ENCODE measurements around the gene MPO.
A peak's percentile ranks its signal among the peaks of the same experiment; 100 is the strongest.

The MPO gene

GRCh38 chr17:58307468-58308172, 26.9 kb upstream of the MPO start:
- Histone ChIP-seq H3K18ac (ENCODE audit: low read length) (peak overlapping the region; percentile 48), H4K8ac (ENCODE audit: low read depth, low read length) (peak overlapping the region; percentile 96), H2AFZ (ENCODE audit: low read length) (no peak overlapping the region), H2BK5ac (ENCODE audit: low read length) (peak overlapping the region; percentile 13), H3K4me1 (ENCODE audit: control insufficient read depth in 2 of 2, insufficient read depth in 1 of 2, low read depth in 1 of 2, low read length in 2 of 2) (peaks cover 0 to 11% of the 10 kb centered on the region in 2 donors), H2AK5ac (ENCODE audit: low read depth, low read length) (no peak overlapping the region), H2BK12ac (ENCODE audit: low read length) (peak overlapping the region; percentile 58), H2BK15ac (ENCODE audit: low read length) (peak overlapping the region; percentile 75), H4K91ac (ENCODE audit: low read depth, low read length, poor library complexity) (no peak overlapping the region), H3K27me3 (ENCODE audit: control insufficient read depth in 3 of 3, insufficient read depth in 3 of 3, low read depth in 1 of 3, low read length in 3 of 3) (peaks cover 0 to 23% (median 0%) of the 10 kb centered on the region in 3 experiments), H3K27ac (replicated peaks; ENCODE audit: low read length) (no peak overlapping the region), H3K4me2 (ENCODE audit: insufficient read depth, low read length, poor library complexity, severe bottlenecking) (peak overlapping the region; percentile 11), H3K14ac (ENCODE audit: low read length) (peak overlapping the region; percentile 56), H3K23ac (ENCODE audit: low read depth, low read length, poor library complexity) (peak overlapping the region; percentile 73), H3K4ac (ENCODE audit: low read length) (no peak overlapping the region), H3K36me3 (replicated peaks in 1 of 2; ENCODE audit: control insufficient read depth in 2 of 2, insufficient read depth in 2 of 2, low read length in 2 of 2) (peaks cover 0 to 6% of the 10 kb centered on the region in 2 donors), H2BK120ac (ENCODE audit: low read depth, low read length) (no peak overlapping the region), H3K4me3 (ENCODE audit: low read length in 2 of 2) (peak overlapping the region in 1 of 2 donors; percentile 6), H3K9me3 (replicated peaks in 1 of 2; ENCODE audit: control insufficient read depth in 2 of 2, insufficient read depth in 1 of 2, low read depth in 1 of 2, low read length in 2 of 2) (no peaks in the 10 kb centered on the region), H3K79me1 (ENCODE audit: low read depth, low read length) (peaks cover 3% of the 10 kb centered on the region), H3K9ac (ENCODE audit: low read depth, low read length, poor library complexity) (peak overlapping the region; percentile 66)
- no CpG with 5 or more reads among the region's 20 CpGs for WGBS, 2 donors (ENCODE audit: extremely low coverage in 2 of 2, insufficient read length in 2 of 2, insufficient replicate concordance in 1 of 2)
- no peak for DNase-seq (ENCODE audit: low spot score)

- no peak overlapping the region for H2AFZ ChIP-seq (ENCODE audit: low read length)
- H4K91ac ChIP-seq (ENCODE audit: low read depth, low read length, poor library complexity) = no peak overlapping the region
- H3K4me1 ChIP-seq (ENCODE audit: control insufficient read depth in 2 of 2, insufficient read depth in 1 of 2, low read depth in 1 of 2, low read length in 2 of 2) = peaks cover 0 to 11% of the 10 kb centered on the region in 2 donors
- H3K4me2 ChIP-seq (ENCODE audit: insufficient read depth, low read length, poor library complexity, severe bottlenecking) = no peak overlapping the region
- DNase-seq (ENCODE audit: low spot score) = no peak
- no peak overlapping the region for H2BK5ac ChIP-seq (ENCODE audit: low read length)
- no peak overlapping the region for H2BK12ac ChIP-seq (ENCODE audit: low read length)
- no peak overlapping the region for H2BK120ac ChIP-seq (ENCODE audit: low read depth, low read length)
- peaks cover 0 to 23% (median 0%) of the 10 kb centered on the region in 3 experiments for H3K27me3 ChIP-seq (ENCODE audit: control insufficient read depth in 3 of 3, insufficient read depth in 3 of 3, low read depth in 1 of 3, low read length in 3 of 3)
- no CpG with 5 or more reads among the region's 19 CpGs for WGBS, 2 donors (ENCODE audit: extremely low coverage in 2 of 2, insufficient read length in 2 of 2, insufficient replicate concordance in 1 of 2)
- H3K27ac ChIP-seq (replicated peaks; ENCODE audit: low read length) = no peak overlapping the region
- H3K79me1 ChIP-seq (ENCODE audit: low read depth, low read length) = peaks cover 3% of the 10 kb centered on the region
- H3K18ac ChIP-seq (ENCODE audit: low read length) = no peak overlapping the region
- H2AK5ac ChIP-seq (ENCODE audit: low read depth, low read length) = no peak overlapping the region
- no peak overlapping the region for H2BK15ac ChIP-seq (ENCODE audit: low read length)
- no peaks in the 10 kb centered on the region for H3K9me3 ChIP-seq (replicated peaks in 1 of 2; ENCODE audit: control insufficient read depth in 2 of 2, insufficient read depth in 1 of 2, low read depth in 1 of 2, low read length in 2 of 2)
- H3K9ac ChIP-seq (ENCODE audit: low read depth, low read length, poor library complexity) = no peak overlapping the region
- H3K23ac ChIP-seq (ENCODE audit: low read depth, low read length, poor library complexity) = no peak overlapping the region
- H3K36me3 ChIP-seq (replicated peaks in 1 of 2; ENCODE audit: control insufficient read depth in 2 of 2, insufficient read depth in 2 of 2, low read length in 2 of 2) = peaks cover 0 to 6% of the 10 kb centered on the region in 2 donors
- H3K4me3 ChIP-seq (ENCODE audit: low read length in 2 of 2) = no peak overlapping the region
- H4K8ac ChIP-seq (ENCODE audit: low read depth, low read length) = no peak overlapping the region
- H3K14ac ChIP-seq (ENCODE audit: low read length) = no peak overlapping the region
- H3K4ac ChIP-seq (ENCODE audit: low read length) = no peak overlapping the region
Observed at GRCh38 chr17:58306131-58306951, 25.6 kb upstream of the MPO start.

- Histone ChIP-seq H3K27me3 (ENCODE audit: control insufficient read depth in 3 of 3, insufficient read depth in 3 of 3, low read depth in 1 of 3, low read length in 3 of 3) (peaks cover 0 to 23% (median 0%) of the 10 kb centered on the region in 3 experiments), H3K4ac (ENCODE audit: low read length) (no peak overlapping the region), H2AFZ (ENCODE audit: low read length) (no peak overlapping the region), H3K4me2 (ENCODE audit: insufficient read depth, low read length, poor library complexity, severe bottlenecking) (no peak overlapping the region), H3K27ac (replicated peaks; ENCODE audit: low read length) (no peak overlapping the region), H3K18ac (ENCODE audit: low read length) (no peak overlapping the region), H2BK12ac (ENCODE audit: low read length) (no peak overlapping the region), H3K4me3 (ENCODE audit: low read length in 2 of 2) (no peak overlapping the region), H4K91ac (ENCODE audit: low read depth, low read length, poor library complexity) (no peak overlapping the region), H3K9ac (ENCODE audit: low read depth, low read length, poor library complexity) (no peak overlapping the region), H3K23ac (ENCODE audit: low read depth, low read length, poor library complexity) (no peak overlapping the region), H4K8ac (ENCODE audit: low read depth, low read length) (no peak overlapping the region), H2BK15ac (ENCODE audit: low read length) (peak overlapping the region; percentile 75), H3K14ac (ENCODE audit: low read length) (no peak overlapping the region), H2BK120ac (ENCODE audit: low read depth, low read length) (no peak overlapping the region), H3K9me3 (replicated peaks in 1 of 2; ENCODE audit: control insufficient read depth in 2 of 2, insufficient read depth in 1 of 2, low read depth in 1 of 2, low read length in 2 of 2) (no peaks in the 10 kb centered on the region), H3K79me1 (ENCODE audit: low read depth, low read length) (peaks cover 3% of the 10 kb centered on the region), H2AK5ac (ENCODE audit: low read depth, low read length) (no peak overlapping the region), H2BK5ac (ENCODE audit: low read length) (no peak overlapping the region), H3K36me3 (replicated peaks in 1 of 2; ENCODE audit: control insufficient read depth in 2 of 2, insufficient read depth in 2 of 2, low read length in 2 of 2) (peaks cover 0 to 6% of the 10 kb centered on the region in 2 donors), H3K4me1 (ENCODE audit: control insufficient read depth in 2 of 2, insufficient read depth in 1 of 2, low read depth in 1 of 2, low read length in 2 of 2) (peaks cover 0 to 11% of the 10 kb centered on the region in 2 donors)
- DNase-seq (ENCODE audit: low spot score) = no peak
- no CpG with 5 or more reads among the region's 8 CpGs for WGBS, 2 donors (ENCODE audit: extremely low coverage in 2 of 2, insufficient read length in 2 of 2, insufficient replicate concordance in 1 of 2)
Observed at GRCh38 chr17:58305626-58306025, 24.9 kb upstream of the MPO start.

Measured in neuronal stem cell (in vitro differentiated cells).